Lung (tissue), 12 donors: ENCODE measurements around the gene ST6GALNAC3. TPM values are rescaled to one million over a fixed set of nuclear protein-coding genes. Genes with fewer than 3 reads are reported as not detected.
A peak's percentile ranks its signal among the peaks of the same experiment; 100 is the strongest.

ENCODE experiments used
- ATAC-seq: fragments of 200-7000 bp; cut with Tn5 transposase; one replicate; pipeline ENCODE4 v1.9.1; 2020; ENCODE audit warnings: moderate number of reproducible peaks; ENCODE audit not compliant: insufficient read depth, low FRiP score
- DNase-seq, 3 donors: peaks; one replicate each; pipeline ENCODE4 v3.0.0-alpha.2; 2013 to 2017
- H3K27ac ChIP-seq, 2 donors: one replicate each; pipeline ENCODE4 v1.5.1; 2013; ENCODE audit warnings: mild to moderate bottlenecking in 2 of 2, moderate library complexity in 2 of 2, control low read depth in 1 of 2, inconsistent platforms in 1 of 2, low read depth in 1 of 2, low read length in 1 of 2
- H3K27me3 ChIP-seq, 3 donors: one replicate each; pipeline ENCODE4 v1.5.1; 2013; ENCODE audit warnings: low read length in 2 of 3; ENCODE audit not compliant: control insufficient read depth in 3 of 3, insufficient read depth in 3 of 3
- H3K36me3 ChIP-seq, 4 donors: one replicate each; pipeline ENCODE4 v1.5.1; 2013; ENCODE audit warnings: low read length in 4 of 4, mild to moderate bottlenecking in 1 of 4, moderate library complexity in 1 of 4; ENCODE audit not compliant: control insufficient read depth in 4 of 4, insufficient read depth in 4 of 4
- H3K4me1 ChIP-seq, 5 donors: one replicate each; pipeline ENCODE4 v1.5.1; 2013; ENCODE audit warnings: low read length in 5 of 5, mild to moderate bottlenecking in 2 of 5, moderate library complexity in 1 of 5; ENCODE audit not compliant: control insufficient read depth in 5 of 5, insufficient read depth in 5 of 5
- H3K4me3 ChIP-seq: one replicate; pipeline ENCODE4 v1.5.1; 2013; ENCODE audit warnings: mild to moderate bottlenecking, control low read depth, moderate library complexity
- H3K9ac ChIP-seq, 2 donors: one replicate each; pipeline ENCODE4 v1.5.1; 2013; ENCODE audit warnings: low read length in 2 of 2, control low read depth in 1 of 2; ENCODE audit not compliant: insufficient read depth in 1 of 2
- H3K9me3 ChIP-seq, 4 donors: one replicate each; pipeline ENCODE4 v1.5.1; 2013; ENCODE audit warnings: low read length in 3 of 4, mild to moderate bottlenecking in 1 of 4, moderate library complexity in 1 of 4; ENCODE audit not compliant: control insufficient read depth in 4 of 4, insufficient read depth in 3 of 4
- WGBS, 2 donors: extraction: QIAGEN DNeasy Blood & Tissue Kit; methylation state at CpG; one replicate each; pipeline ENCODE4 v1.1.7; 2013; 5-methylcytosine and 5-hydroxymethylcytosine counted together
- polyA plus RNA-seq, 2 donors: library from polyadenylated mRNA; stranded (reverse); fragments of 200-250 nt; gene quantifications; one replicate each; pipeline ENCODE4 v1.2.1, GENCODE V29; 2013
- total RNA-seq, 2 donors: library from RNA; depleted of rRNA in 1 of 2; stranded (reverse); fragments of >200 nt in 1 of 2; gene quantifications; one replicate each; pipeline ENCODE4 v1.2.1, GENCODE V29; 2014 to 2021
- TF ChIP-seq, protein P1 (sequence below): IDR thresholded peaks from 2 replicates; pipeline ENCODE4 v1.5.1; 2012; ENCODE audit warnings: mild to moderate bottlenecking; ENCODE audit errors: control extremely low read depth, extremely low read depth
- donor health status: control.
- donor health status: control.
- donor health status: Bipolar disorder and iron deficiency.
- donor health status: healthy.
- donor health status: DM: yes; HTN: yes; CAD: no.

ST6GALNAC3 gene
- total and polyA plus RNA-seq, 4 donors: 2.7 to 17.9 (median 12.2) TPM

DNA sequence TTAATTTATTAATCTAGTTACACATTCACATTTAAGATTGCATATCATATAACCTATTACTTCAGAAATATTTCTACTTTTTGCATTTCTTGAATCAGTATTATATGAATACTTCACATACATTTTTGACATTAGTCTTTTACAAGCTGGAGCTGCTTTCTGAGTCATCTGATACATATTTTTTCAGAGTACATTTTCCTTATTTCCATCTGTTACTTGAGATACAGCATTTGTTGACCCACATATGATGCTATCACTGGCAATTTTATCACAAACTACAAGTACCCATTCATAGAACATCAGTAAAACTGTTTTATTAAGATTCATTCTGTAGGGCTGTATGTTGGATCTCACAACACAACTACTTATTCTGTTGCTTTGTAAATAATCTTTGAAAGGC, 425.6 kb downstream of the ST6GALNAC3 start:
- no peak overlapping the region for H3K27ac ChIP-seq

DNA sequence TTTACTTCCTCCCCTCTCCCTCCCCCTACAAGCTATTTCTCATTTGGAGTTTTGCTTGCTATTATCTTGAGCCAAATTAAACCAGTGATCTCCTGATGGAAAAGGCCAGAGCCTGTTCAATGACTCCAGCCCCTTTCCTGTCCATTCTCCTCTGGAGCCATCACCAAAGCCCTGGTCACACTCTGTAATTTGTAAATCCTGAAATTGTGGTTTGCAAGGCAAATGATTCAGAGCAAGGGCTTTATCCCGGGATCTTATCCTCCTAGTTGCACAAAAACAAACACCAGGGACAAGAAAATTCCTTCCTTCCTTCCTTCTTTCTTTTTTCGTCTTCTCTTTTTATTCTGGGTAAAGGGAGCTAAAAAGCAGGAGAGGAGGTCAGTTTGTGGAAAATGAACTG, 426.6 kb downstream of the ST6GALNAC3 start:
- Histone ChIP-seq H3K4me3 (no peak overlapping the region), H3K36me3 (no peaks in the 10 kb centered on the region), H3K4me1 (peaks cover 0 to 11% (median 0%) of the 10 kb centered on the region in 5 donors), H3K27ac (no peak overlapping the region), H3K9me3 (no peaks in the 10 kb centered on the region), H3K9ac (no peak overlapping the region), H3K27me3 (no peaks in the 10 kb centered on the region)
- 45 to 46% methylated on average over 2 of the region's 2 CpGs for WGBS, 2 donors
- DNase-seq: no peak
- ATAC-seq: no peak
- TF ChIP-seq, protein P1, sequence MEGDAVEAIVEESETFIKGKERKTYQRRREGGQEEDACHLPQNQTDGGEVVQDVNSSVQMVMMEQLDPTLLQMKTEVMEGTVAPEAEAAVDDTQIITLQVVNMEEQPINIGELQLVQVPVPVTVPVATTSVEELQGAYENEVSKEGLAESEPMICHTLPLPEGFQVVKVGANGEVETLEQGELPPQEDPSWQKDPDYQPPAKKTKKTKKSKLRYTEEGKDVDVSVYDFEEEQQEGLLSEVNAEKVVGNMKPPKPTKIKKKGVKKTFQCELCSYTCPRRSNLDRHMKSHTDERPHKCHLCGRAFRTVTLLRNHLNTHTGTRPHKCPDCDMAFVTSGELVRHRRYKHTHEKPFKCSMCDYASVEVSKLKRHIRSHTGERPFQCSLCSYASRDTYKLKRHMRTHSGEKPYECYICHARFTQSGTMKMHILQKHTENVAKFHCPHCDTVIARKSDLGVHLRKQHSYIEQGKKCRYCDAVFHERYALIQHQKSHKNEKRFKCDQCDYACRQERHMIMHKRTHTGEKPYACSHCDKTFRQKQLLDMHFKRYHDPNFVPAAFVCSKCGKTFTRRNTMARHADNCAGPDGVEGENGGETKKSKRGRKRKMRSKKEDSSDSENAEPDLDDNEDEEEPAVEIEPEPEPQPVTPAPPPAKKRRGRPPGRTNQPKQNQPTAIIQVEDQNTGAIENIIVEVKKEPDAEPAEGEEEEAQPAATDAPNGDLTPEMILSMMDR: no peak

More for the DNA sequence above, 425.6 kb downstream of the ST6GALNAC3 start:
- H3K9ac ChIP-seq: no peak overlapping the region
- no peak overlapping the region for H3K4me3 ChIP-seq
- peak in 1 of 3 donors; percentile 30 for DNase-seq
- no peak for ATAC-seq
- TF ChIP-seq, protein P1: no peak
- no peaks in the 10 kb centered on the region for H3K36me3 ChIP-seq
- H3K4me1 ChIP-seq: peaks cover 0 to 11% (median 0%) of the 10 kb centered on the region in 5 donors
- no peaks in the 10 kb centered on the region for H3K9me3 ChIP-seq
- no peaks in the 10 kb centered on the region for H3K27me3 ChIP-seq

DNA sequence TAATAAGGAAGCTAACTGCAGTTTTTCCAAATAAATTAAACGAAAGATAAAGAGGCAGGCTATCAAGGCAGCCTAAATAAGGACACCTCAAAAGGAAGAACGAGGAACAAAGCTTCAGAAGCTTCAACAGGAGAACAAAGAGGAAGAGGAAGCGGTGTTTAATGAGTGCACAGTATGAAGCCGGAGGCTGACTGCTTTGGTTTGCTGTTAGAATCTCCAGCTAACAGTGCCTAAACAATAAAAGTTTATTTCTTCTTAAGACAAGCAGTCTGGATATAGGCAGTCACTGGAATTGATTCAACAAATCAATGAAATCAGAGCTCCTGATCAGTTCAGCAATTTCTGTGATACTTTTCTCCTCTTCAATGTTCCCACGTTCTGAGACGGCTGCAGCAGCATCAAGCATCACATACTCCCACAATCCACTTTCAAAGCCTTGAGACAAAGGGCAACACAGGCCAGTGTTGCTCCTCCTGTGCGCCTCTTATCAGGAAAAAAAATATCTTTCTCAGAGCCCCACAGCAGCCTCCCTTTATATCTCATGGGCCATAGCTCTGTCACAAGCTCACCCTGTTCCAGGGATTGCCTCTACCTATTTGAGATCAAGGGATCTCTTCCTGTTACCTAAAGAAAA, 427.2 kb downstream of the ST6GALNAC3 start:
- no peak for DNase-seq
- 49 to 56% methylated on average over 7 of the region's 7 CpGs for WGBS, 2 donors
- Histone ChIP-seq H3K4me1 (peaks cover 0 to 11% (median 0%) of the 10 kb centered on the region in 5 donors), H3K27ac (no peak overlapping the region), H3K36me3 (no peaks in the 10 kb centered on the region), H3K9me3 (no peaks in the 10 kb centered on the region), H3K4me3 (no peak overlapping the region), H3K27me3 (no peaks in the 10 kb centered on the region), H3K9ac (no peak overlapping the region)
- ATAC-seq: no peak
- TF ChIP-seq, protein P1: no peak

DNA sequence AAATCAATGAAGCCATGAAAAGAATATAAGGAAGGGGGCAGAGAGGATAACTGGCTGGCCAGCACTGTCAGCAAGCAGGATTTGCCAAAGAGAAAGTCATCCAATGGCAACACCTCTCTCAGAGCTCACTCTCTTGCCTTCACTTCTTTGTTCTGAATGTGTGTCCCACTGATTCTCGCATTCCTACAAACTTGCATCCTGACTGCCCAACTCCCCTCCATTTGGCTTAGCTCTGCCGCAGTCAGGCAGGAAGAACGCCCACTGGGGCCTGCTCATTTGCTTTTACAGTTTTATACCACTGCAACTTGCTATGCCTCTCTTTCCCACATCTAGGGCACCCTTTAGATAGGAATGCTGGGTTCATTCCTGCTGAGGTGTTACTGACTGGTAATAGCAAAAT, 428.6 kb downstream of the ST6GALNAC3 start:
- H3K4me3 ChIP-seq: no peak overlapping the region
- ATAC-seq (no peak), DNase-seq (no peak)
- no peaks in the 10 kb centered on the region for H3K9me3 ChIP-seq
- no peaks in the 10 kb centered on the region for H3K27me3 ChIP-seq
- H3K27ac ChIP-seq: no peak overlapping the region
- peaks cover 0 to 11% (median 0%) of the 10 kb centered on the region in 5 donors for H3K4me1 ChIP-seq
- TF ChIP-seq, protein P1: no peak
- H3K36me3 ChIP-seq: no peaks in the 10 kb centered on the region
- H3K9ac ChIP-seq: no peak overlapping the region
- WGBS, 2 donors: 93 to 97% methylated on average over 3 of the region's 3 CpGs
